Activated naive CD4-positive, alpha-beta T cell treated with anti-CD3 and anti-CD28 coated beads, Interleukin-2, amount 50 U/mL, for 24 hours (primary cell): ENCODE measurements around the gene OR52B2.

Experiments used
- H3K27ac Mint-ChIP-seq: one replicate; pipeline ENCODE4 v1.8.0; 2021; ENCODE audit warnings: mild to moderate bottlenecking, mixed read lengths
- H3K27me3 Mint-ChIP-seq: one replicate; pipeline ENCODE4 v1.8.0; 2021; ENCODE audit warnings: mixed read lengths
- H3K36me3 Mint-ChIP-seq: one replicate; pipeline ENCODE4 v1.8.0; 2021; ENCODE audit warnings: mixed read lengths
- H3K4me1 Mint-ChIP-seq: one replicate; pipeline ENCODE4 v1.8.0; 2021; ENCODE audit warnings: mixed read lengths
- H3K4me3 Mint-ChIP-seq: one replicate; pipeline ENCODE4 v1.8.0; 2021; ENCODE audit warnings: mild to moderate bottlenecking, mixed read lengths
- H3K9me3 Mint-ChIP-seq: one replicate; pipeline ENCODE4 v1.8.0; 2021; ENCODE audit warnings: mixed read lengths

The OR52B2 gene

GRCh38 chr11:6170226-6170625, at the start of gene OR52B2:
Gene OR52B2 (minus strand): TSS chr11:6170326. CDS start chr11:6170326, 0 bp downstream.
- no peaks in the 10 kb centered on the region for H3K36me3 Mint-ChIP-seq
- no peak within 1 kb of the TSS for H3K27ac Mint-ChIP-seq
- H3K4me1 Mint-ChIP-seq = no peaks in the 10 kb centered on the region
- H3K4me3 Mint-ChIP-seq = no peak within 1 kb of the TSS
- no peaks in the 10 kb centered on the region for H3K9me3 Mint-ChIP-seq
- H3K27me3 Mint-ChIP-seq = peaks cover 10% of the 10 kb centered on the region

GRCh38 chr11:6219359-6219758, 49.2 kb upstream of the OR52B2 start:
- Mint-ChIP-seq H3K27me3 (no peaks in the 10 kb centered on the region), H3K36me3 (peaks cover 29% of the 10 kb centered on the region), H3K9me3 (no peaks in the 10 kb centered on the region), H3K4me1 (peaks cover 21% of the 10 kb centered on the region), H3K4me3 (no peak overlapping the region), H3K27ac (no peak overlapping the region)

DNA sequence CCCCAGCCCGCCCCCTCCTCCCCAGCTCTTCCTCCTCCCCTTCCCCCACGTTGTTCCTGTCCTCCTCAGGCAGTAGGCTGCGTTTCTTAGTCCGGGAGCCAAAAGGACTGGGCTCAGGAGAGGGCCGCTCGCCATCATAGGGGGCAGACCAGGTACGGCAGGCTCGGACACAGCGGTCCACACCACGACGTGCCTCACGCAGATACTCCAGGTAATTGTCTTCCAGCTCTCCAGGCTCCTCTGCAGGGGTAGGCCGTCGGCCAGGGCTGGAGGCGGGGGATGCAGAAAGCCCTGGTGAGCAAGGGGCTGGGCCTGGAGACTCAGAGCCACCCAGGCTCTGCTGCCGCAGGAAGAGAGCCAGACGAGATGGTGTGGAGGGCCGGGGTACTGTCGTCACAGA, 47.6 kb upstream of the OR52B2 start:
- H3K4me1 Mint-ChIP-seq = peaks cover 21% of the 10 kb centered on the region
- peaks cover 29% of the 10 kb centered on the region for H3K36me3 Mint-ChIP-seq
- H3K27ac Mint-ChIP-seq = no peak overlapping the region
- no peaks in the 10 kb centered on the region for H3K27me3 Mint-ChIP-seq
- no peak overlapping the region for H3K4me3 Mint-ChIP-seq
- no peaks in the 10 kb centered on the region for H3K9me3 Mint-ChIP-seq

DNA sequence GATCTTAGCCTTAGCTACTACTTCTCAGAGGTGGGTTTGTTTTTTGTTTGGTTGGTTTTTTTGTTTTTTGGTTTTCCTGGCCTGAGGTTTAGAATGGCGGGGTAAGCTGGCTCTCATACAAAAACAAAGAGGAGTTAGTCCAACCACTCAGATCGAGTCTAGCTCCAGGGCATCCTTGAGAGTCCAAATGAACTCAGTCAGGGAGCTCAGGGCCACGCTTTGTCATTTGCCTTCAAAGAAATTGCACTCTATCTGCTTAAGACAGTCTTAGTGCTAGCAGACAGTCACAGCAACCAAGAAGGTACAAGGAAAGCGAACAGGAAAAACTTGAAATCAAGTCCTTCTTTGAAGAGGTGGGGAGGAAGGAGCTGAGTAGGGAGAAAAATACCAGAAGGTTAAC, 46.4 kb upstream of the OR52B2 start:
- no peak overlapping the region for H3K27ac Mint-ChIP-seq
- no peak overlapping the region for H3K4me3 Mint-ChIP-seq
- H3K36me3 Mint-ChIP-seq = peaks cover 23% of the 10 kb centered on the region
- peaks cover 18% of the 10 kb centered on the region for H3K4me1 Mint-ChIP-seq
- no peaks in the 10 kb centered on the region for H3K9me3 Mint-ChIP-seq
- H3K27me3 Mint-ChIP-seq = no peaks in the 10 kb centered on the region

GRCh38 chr11:6214530-6214929, 44.4 kb upstream of the OR52B2 start:
- Mint-ChIP-seq H3K27ac (no peak overlapping the region), H3K27me3 (no peaks in the 10 kb centered on the region), H3K4me1 (peaks cover 6% of the 10 kb centered on the region), H3K9me3 (no peaks in the 10 kb centered on the region), H3K4me3 (no peak overlapping the region), H3K36me3 (peaks cover 18% of the 10 kb centered on the region)

DNA sequence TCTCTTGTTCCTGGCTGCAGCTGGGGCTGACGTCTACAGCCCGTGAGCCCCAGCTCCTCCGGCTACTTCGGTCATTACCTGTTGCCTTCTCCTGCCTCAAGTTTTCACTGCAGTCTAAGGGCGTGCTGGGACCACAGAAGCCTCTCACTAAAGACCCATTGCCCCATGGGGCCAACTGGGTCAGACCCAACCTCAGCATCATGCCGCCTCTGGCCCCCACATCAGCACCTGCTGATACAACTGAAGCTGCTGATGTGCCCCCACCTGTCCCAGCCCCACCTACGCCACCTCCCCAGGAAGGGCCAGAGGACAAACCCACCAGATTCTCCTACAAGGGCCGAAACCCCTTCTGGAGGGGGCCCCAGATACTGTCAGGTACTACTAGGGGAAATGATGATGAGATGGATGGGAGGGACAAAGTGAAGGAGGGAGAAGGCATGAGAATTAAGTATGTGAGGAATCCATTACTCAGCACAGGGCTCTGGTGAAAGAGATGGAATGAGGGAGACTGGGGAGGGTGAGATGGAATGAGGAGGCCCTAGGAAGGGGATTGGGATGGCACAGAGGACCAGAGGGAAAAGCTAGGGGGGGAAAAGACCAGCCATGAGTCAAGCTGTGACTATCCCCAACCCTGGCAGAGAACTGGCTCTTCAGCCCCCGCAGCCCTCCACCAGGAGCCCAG, 40.3 kb upstream of the OR52B2 start:
- Mint-ChIP-seq H3K27ac (no peak overlapping the region), H3K36me3 (peaks cover 13% of the 10 kb centered on the region), H3K27me3 (no peaks in the 10 kb centered on the region), H3K9me3 (no peaks in the 10 kb centered on the region), H3K4me1 (no peaks in the 10 kb centered on the region), H3K4me3 (no peak overlapping the region)

GRCh38 chr11:6209801-6210200, 39.7 kb upstream of the OR52B2 start:
- no peaks in the 10 kb centered on the region for H3K9me3 Mint-ChIP-seq
- H3K27ac Mint-ChIP-seq = no peak overlapping the region
- peaks cover 5% of the 10 kb centered on the region for H3K4me1 Mint-ChIP-seq
- H3K4me3 Mint-ChIP-seq = no peak overlapping the region
- peaks cover 10% of the 10 kb centered on the region for H3K36me3 Mint-ChIP-seq
- H3K27me3 Mint-ChIP-seq = no peaks in the 10 kb centered on the region

GRCh38 chr11:6206456-6207180, 36.5 kb upstream of the OR52B2 start:
- Mint-ChIP-seq H3K36me3 (peaks cover 10% of the 10 kb centered on the region), H3K9me3 (no peaks in the 10 kb centered on the region), H3K27me3 (no peaks in the 10 kb centered on the region), H3K4me1 (peaks cover 23% of the 10 kb centered on the region), H3K4me3 (no peak overlapping the region), H3K27ac (no peak overlapping the region)

DNA sequence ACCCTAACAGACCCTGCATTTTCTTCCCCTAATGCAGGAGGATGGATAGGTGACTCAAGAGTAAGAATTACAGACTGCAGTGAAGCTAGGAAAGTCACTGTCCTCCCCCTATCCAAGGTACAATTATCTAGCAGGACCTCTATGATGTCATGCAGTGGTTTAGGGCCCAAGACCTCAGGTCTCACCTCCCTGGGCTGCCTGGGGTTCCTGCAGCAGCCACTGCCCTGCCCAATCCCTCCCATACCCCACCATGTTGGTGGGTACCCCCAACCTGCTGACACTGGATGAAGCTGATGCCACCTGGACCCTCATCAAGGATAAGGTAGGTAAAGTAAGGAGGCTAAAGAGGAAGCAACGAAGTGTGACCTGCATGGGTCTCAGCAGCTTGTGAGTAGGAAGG, 35.2 kb upstream of the OR52B2 start, which contains the start of gene C11orf42:
C11orf42 (plus strand) TSS at position 192 of the 400 bp plus-strand sequence; CDS start at position 251, 59 bp downstream.
- Mint-ChIP-seq H3K4me3 (no peak within 1 kb of the TSS), H3K36me3 (peaks cover 8% of the 10 kb centered on the region), H3K27ac (no peak within 1 kb of the TSS)

DNA sequence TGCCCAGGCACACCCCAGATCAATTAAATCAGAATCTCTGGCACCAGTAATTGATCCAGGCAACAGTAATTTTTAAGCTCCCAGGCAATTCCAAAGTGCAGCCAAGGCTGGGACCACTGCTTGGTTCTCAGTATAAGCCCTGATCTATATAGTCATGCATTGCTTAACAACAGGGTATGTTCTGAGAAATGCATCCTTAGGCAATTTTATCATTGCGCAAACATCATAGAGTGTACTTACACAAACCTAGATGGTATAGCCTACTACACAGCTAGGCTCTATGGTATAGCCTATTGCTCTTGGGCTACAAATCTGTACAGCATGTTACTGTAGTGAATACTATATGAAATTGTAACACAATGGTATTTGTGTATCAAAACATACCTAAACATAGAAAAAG, 34.6 kb upstream of the OR52B2 start:
- Mint-ChIP-seq H3K4me1 (peaks cover 27% of the 10 kb centered on the region), H3K9me3 (no peaks in the 10 kb centered on the region), H3K36me3 (peaks cover 8% of the 10 kb centered on the region), H3K27ac (no peak overlapping the region), H3K4me3 (no peak overlapping the region), H3K27me3 (no peaks in the 10 kb centered on the region)

More for the DNA sequence above, 35.2 kb upstream of the OR52B2 start, which contains the start of gene C11orf42:
- no peaks in the 10 kb centered on the region for H3K27me3 Mint-ChIP-seq
- no peaks in the 10 kb centered on the region for H3K9me3 Mint-ChIP-seq
- peaks cover 27% of the 10 kb centered on the region for H3K4me1 Mint-ChIP-seq

GRCh38 chr11:6203327-6203726, 33.2 kb upstream of the OR52B2 start:
- Mint-ChIP-seq H3K27me3 (no peaks in the 10 kb centered on the region), H3K4me1 (peaks cover 27% of the 10 kb centered on the region), H3K9me3 (no peaks in the 10 kb centered on the region), H3K36me3 (peaks cover 3% of the 10 kb centered on the region), H3K27ac (no peak overlapping the region), H3K4me3 (no peak overlapping the region)

DNA sequence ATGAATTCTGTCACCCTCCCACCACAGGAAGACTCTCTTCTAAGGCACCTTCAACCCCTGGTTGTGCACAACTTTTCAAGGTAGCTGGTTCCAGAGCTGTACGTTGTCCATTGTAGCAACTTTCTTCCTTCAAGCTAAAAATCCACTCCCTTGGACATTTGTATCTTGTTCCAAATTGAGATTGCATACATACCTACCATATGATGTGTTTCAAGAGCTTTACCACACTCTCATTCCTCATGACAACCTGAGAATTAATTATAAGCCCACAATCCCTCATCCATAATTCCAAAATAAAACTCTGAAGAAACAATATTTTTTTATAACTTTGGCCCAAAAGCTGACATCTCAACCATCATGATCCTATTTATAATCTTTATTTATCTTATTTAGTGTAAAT, 31.9 kb upstream of the OR52B2 start:
- Mint-ChIP-seq H3K4me1 (peaks cover 27% of the 10 kb centered on the region), H3K36me3 (peaks cover 3% of the 10 kb centered on the region), H3K27me3 (no peaks in the 10 kb centered on the region), H3K9me3 (no peaks in the 10 kb centered on the region), H3K27ac (no peak overlapping the region), H3K4me3 (no peak overlapping the region)

DNA sequence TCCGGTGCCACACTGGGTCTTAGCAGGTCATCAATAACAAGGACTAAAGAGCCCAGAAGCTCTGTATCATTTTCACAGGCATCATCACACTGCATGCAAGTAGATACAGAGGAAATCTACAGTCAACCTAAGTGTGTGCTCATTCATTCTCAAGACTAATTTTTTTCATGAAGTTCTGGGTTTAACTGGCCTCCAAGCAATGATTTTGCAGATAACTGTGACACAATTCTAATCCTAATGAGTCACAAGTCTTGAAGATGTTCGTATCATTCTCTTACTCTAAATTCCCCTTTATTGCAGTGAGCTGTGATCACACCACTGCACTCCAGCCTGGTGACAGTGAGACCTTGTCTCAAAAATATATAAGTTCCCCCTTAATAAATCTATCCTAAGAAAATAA, 31.4 kb upstream of the OR52B2 start:
- Mint-ChIP-seq H3K4me1 (peaks cover 28% of the 10 kb centered on the region), H3K27me3 (no peaks in the 10 kb centered on the region), H3K27ac (no peak overlapping the region), H3K36me3 (peaks cover under 1% of the 10 kb centered on the region), H3K4me3 (no peak overlapping the region), H3K9me3 (no peaks in the 10 kb centered on the region)

DNA sequence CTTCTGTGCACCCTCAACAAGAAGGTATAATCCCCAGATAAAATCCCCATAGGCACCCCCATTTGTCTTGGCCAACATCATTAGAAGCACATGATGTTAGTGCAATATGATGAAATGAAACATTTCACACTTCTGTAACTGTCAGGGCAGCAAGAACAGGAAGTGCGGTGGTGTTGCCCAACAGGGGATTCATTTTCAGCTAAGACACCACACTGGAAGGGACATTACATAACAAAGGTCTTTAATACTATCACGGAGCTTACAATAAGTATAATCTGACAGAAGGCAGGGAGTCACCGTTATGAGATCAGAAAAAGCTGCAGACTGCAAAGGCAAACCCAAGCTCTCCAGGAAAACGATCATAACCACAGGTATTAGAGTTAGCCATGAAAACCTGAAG, 30.8 kb upstream of the OR52B2 start:
- H3K36me3 Mint-ChIP-seq = no peaks in the 10 kb centered on the region
- H3K4me1 Mint-ChIP-seq = peaks cover 32% of the 10 kb centered on the region
- H3K27ac Mint-ChIP-seq = peak overlapping the region; percentile 7
- H3K9me3 Mint-ChIP-seq = no peaks in the 10 kb centered on the region
- H3K27me3 Mint-ChIP-seq = no peaks in the 10 kb centered on the region
- H3K4me3 Mint-ChIP-seq = no peak overlapping the region

- H3K27me3 Mint-ChIP-seq = no peaks in the 10 kb centered on the region
- no peak within 1 kb of the TSS for H3K27ac Mint-ChIP-seq
Measured at GRCh38 chr11:6199174-6199810, 29.2 kb upstream of the OR52B2 start, which contains the start of gene OR52W1. Gene OR52W1 (plus strand): TSS chr11:6199224. CDS start chr11:6199224, 0 bp downstream.

More at GRCh38 chr11:6199174-6199810, 29.2 kb upstream of the OR52B2 start, which contains the start of gene OR52W1:
- H3K4me3 Mint-ChIP-seq = no peak within 1 kb of the TSS
- H3K9me3 Mint-ChIP-seq = no peaks in the 10 kb centered on the region
- peaks cover 22% of the 10 kb centered on the region for H3K4me1 Mint-ChIP-seq
- no peaks in the 10 kb centered on the region for H3K36me3 Mint-ChIP-seq
